ENCODE measurements around the gene WHRN. TPM values are rescaled to one million over a fixed set of nuclear protein-coding genes. Genes with fewer than 3 reads are reported as not detected.

Gene WHRN
- total and polyA plus RNA-seq, 2 of the 8 experiments (the other 6 are each of a cell fraction or from before 2014, with no cell fraction given) = 4.4 to 7.7 TPM

DNA sequence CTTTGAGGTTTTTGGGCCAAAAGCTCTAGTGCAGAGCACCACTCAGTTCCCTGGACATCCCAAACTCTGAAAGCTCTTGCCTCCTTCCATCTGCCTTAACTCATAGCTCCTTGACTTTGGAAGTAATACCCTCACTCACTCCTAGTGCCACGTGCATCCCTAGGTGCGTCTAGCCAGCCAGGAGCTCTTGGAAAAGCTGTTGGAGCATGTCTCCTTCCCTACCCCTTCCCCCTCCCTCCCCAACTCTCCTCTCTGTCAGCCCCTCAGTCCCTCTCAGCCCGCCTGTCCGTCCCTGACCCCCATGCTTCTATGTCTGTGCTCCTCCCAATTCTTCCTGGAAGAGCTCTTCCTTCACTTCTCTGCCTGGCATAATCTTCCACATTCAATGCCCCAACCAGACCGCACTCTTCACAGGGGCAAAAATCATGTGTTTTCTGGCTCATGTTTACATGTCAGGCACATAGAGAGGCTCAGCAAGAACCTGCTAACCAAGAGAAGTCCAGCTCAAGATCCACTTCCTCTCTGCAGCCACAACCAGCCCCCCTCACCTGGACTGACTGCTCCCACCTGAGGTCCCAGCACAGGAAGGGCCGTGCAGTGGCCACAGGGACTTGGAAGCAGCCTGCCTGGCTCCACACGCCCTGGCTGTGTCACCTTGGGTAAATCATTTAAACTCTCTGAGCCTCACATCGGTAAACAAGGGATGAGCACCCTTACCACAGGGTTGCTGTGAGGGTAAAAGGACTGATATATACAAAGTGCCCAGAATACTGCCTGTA is 58.4 kb downstream of the WHRN start:
- no peaks in the 10 kb centered on the region for H4K20me1 ChIP-seq (replicated peaks in 1 of 2; ENCODE audit: control insufficient read depth in 1 of 2, insufficient read depth in 2 of 2, low read length in 2 of 2)
- TF ChIP-seq RFX5 (IDR thresholded peaks at IDR 0.05; ENCODE audit: borderline replicate concordance, low read depth, low read length) (no peak), HDAC6 (IDR thresholded peaks at IDR 0.05; ENCODE audit: low read depth, low read length) (no peak), TAF7 (optimal IDR thresholded peaks at IDR 0.05; ENCODE audit: borderline replicate concordance, low read depth, low read length) (no peak)

More for the DNA sequence above, 58.4 kb downstream of the WHRN start:
- Histone ChIP-seq H3K23me2 (ENCODE audit: low read depth, low read length) (no peaks in the 10 kb centered on the region; the same call in 1 of the 2 replicates), H3K9me3 (ENCODE audit: insufficient read depth in 2 of 2, low read depth in 1 of 2, low read length in 1 of 2) (no peaks in the 10 kb centered on the region), H2BK15ac (ENCODE audit: low read length) (no peak overlapping the region), H3K23ac (ENCODE audit: insufficient read length) (no peak overlapping the region), H3K56ac (replicated peaks; ENCODE audit: insufficient read length, low read depth, low read length) (no peak overlapping the region), H3K4ac (replicated peaks; ENCODE audit: insufficient read length, low read depth, low read length) (no peak overlapping the region), H3K79me2 (ENCODE audit: control insufficient read depth in 1 of 2, insufficient read depth in 2 of 2, low read length in 2 of 2) (no peaks in the 10 kb centered on the region), H3K36me3 (ENCODE audit: control insufficient read depth in 2 of 4, insufficient read depth in 4 of 4, low read length in 3 of 4) (no peaks in the 10 kb centered on the region), H4K5ac (ENCODE audit: insufficient read length, low read depth, low read length) (no peak overlapping the region), H3K14ac (ENCODE audit: insufficient read length) (no peak overlapping the region), H3K27ac (ENCODE audit: low read depth, low read length) (no peak overlapping the region), H3K4me3 (ENCODE audit: extremely low read depth in 1 of 4, insufficient read depth in 2 of 4, low read depth in 3 of 4, low read length in 4 of 4) (no peak overlapping the region), H2BK120ac (replicated peaks; ENCODE audit: low read depth, low read length) (no peak overlapping the region), H3K79me1 (ENCODE audit: low read depth, low read length) (no peaks in the 10 kb centered on the region), H2BK12ac (ENCODE audit: low read depth, low read length) (no peak overlapping the region), H3K9ac (replicated peaks in 1 of 4; ENCODE audit: extremely low read depth in 1 of 4, low read depth in 3 of 4, low read length in 3 of 4) (no peak overlapping the region), H3K4me2 (ENCODE audit: insufficient read depth in 1 of 2, low read depth in 2 of 2, low read length in 2 of 2) (no peak overlapping the region), H2AK5ac (ENCODE audit: low read depth, low read length) (0 out of 2 replicates have a peak overlapping the region, but pooled peaks have one; percentile 39), H4K8ac (ENCODE audit: extremely low read depth, insufficient read depth, low read length) (no peak overlapping the region), H2BK20ac (ENCODE audit: low read length) (no peak overlapping the region), H2BK5ac (ENCODE audit: low read depth, low read length) (no peak overlapping the region), H3K27me3 (replicated peaks in 1 of 4; ENCODE audit: control insufficient read depth in 3 of 4, extremely low read depth in 1 of 4, insufficient read depth in 3 of 4, low read length in 3 of 4) (no peaks in the 10 kb centered on the region), H2AFZ (ENCODE audit: low read length) (no peak overlapping the region), H3K18ac (ENCODE audit: extremely low read depth, low read length) (no peak overlapping the region), H3K4me1 (replicated peaks in 1 of 4; ENCODE audit: control insufficient read depth in 3 of 4, insufficient read depth in 4 of 4, low read length in 3 of 4) (peaks cover 0 to 6% (median 2%) of the 10 kb centered on the region in 4 experiments; a peak in 1 of 7 replicates), H4K91ac (replicated peaks; ENCODE audit: insufficient read length, low read length) (no peak overlapping the region)
- POLR2A ChIA-PET (ENCODE audit: partially characterized antibody) = interaction anchor here (1.0 kb wide), 1 partner anchor 45 kb away, joined by 3 read pairs; no protein-coding TSS in a partner anchor
- CTCF ChIA-PET (ENCODE audit: partially characterized antibody) = interaction anchor here (0.6 to 2.1 kb wide), 9 partner anchors 10 to 460 kb away, joined by 3 to 15 read pairs (median 3); no protein-coding TSS in a partner anchor
- no peak for DNase-seq (ENCODE audit: low read depth in 1 of 2, low spot score in 2 of 2)
- no peak for FAIRE-seq
- WGBS, 2 experiments (ENCODE audit: extremely low coverage in 1 of 2, insufficient coverage in 1 of 2, insufficient read length in 1 of 2, insufficient replicate concordance in 2 of 2, low coverage in 1 of 2, low lambda C conversion rate in 2 of 2, missing lambda C conversion rate in 1 of 2) = 73% methylated on average over 8 of the region's 8 CpGs; no CpG with 5 or more reads in 1 of the 2 experiments

All from H1 (cell line).